SK-N-SH (cell line): ENCODE measurements around the gene FRMD4B. TPM values are rescaled to one million over a fixed set of nuclear protein-coding genes. Genes with fewer than 3 reads are reported as not detected.

Experiments
- CTCF ChIA-PET: fragments of 300-600, 350-600 bp; formaldehyde crosslinking; extraction: SDS; loops from one replicate; lab custom pipeline; 2021; lab: Yijun Ruan, JAX
- POLR2A ChIA-PET: fragments of 350-600 bp; sonication (Branson Sonifier 250); formaldehyde crosslinking; extraction: SDS; loops from one replicate; lab custom pipeline; 2020; ENCODE audit warnings: antibody characterized with exemption, inconsistent platforms; lab: Yijun Ruan, JAX
- DNase-seq: peaks from one replicate; pipeline ENCODE4 v3.0.0; 2012
- H2AFZ ChIP-seq: fragments of 200-600 bp; sonication (generic); 2 replicates; pipeline ENCODE4 v1.8.1; 2016; ENCODE audit warnings: antibody characterized with exemption, mild to moderate bottlenecking, low read depth
- H3F3A ChIP-seq: fragments of 200-600 bp; sonication (generic); replicated peaks from 2 replicates; pipeline ENCODE3; 2016; ENCODE audit warnings: antibody characterized with exemption, mild to moderate bottlenecking; ENCODE audit not compliant: insufficient read depth
- H3K27ac ChIP-seq, 2 experiments: fragments of 200-500 bp in 1 of 2; fragments of 200-600 bp in 1 of 2; sonication (Bioruptor generic) in 1 of 2; sonication (generic), shearing (Covaris generic) in 1 of 2; 2 replicates each; pipeline versions ENCODE4 v1.5.1 to v1.6.1; 2014 to 2016; ENCODE audit warnings: low read depth in 2 of 2, inconsistent platforms in 1 of 2, low read length in 1 of 2, mild to moderate bottlenecking in 1 of 2, mixed read lengths in 1 of 2
- H3K27me3 ChIP-seq: fragments of 200-600 bp; sonication (generic), shearing (Covaris generic); 2 replicates; pipeline ENCODE4 v1.6.1; 2016; ENCODE audit warnings: mixed run types; ENCODE audit not compliant: insufficient read depth
- H3K36me3 ChIP-seq, 2 experiments: fragments of 200-500 bp in 1 of 2; fragments of 200-600 bp in 1 of 2; sonication (Bioruptor generic) in 1 of 2; sonication (generic) in 1 of 2; replicated peaks in 1 of 2; 2 replicates each; pipeline versions ENCODE3 to v1.5.1; 2014 to 2016; ENCODE audit warnings: low read length in 1 of 2, mild to moderate bottlenecking in 1 of 2; ENCODE audit not compliant: insufficient read depth in 2 of 2, control insufficient read depth in 1 of 2
- H3K4me1 ChIP-seq, 2 experiments: fragments of 200-500 bp in 1 of 2; fragments of 200-600 bp in 1 of 2; sonication (Bioruptor generic) in 1 of 2; sonication (generic), shearing (Covaris generic) in 1 of 2; 2 replicates each; pipeline versions ENCODE4 v1.5.1 to v1.6.1; 2014 to 2016; ENCODE audit warnings: low read depth in 1 of 2, low read length in 1 of 2, mixed run types in 1 of 2; ENCODE audit not compliant: insufficient read depth in 2 of 2, control insufficient read depth in 1 of 2
- H3K4me2 ChIP-seq: fragments of 200-600 bp; sonication (generic), shearing (Covaris generic); 2 replicates; pipeline ENCODE4 v1.6.1; 2017; ENCODE audit warnings: mixed run types
- H3K4me3 ChIP-seq, 2 experiments: fragments of 200-500 bp in 1 of 2; fragments of 200-600 bp in 1 of 2; sonication (Bioruptor generic) in 1 of 2; sonication (generic), shearing (Covaris generic) in 1 of 2; 2 replicates each; pipeline versions ENCODE4 v1.5.1 to v1.8.1; 2014 to 2016; ENCODE audit warnings: low read depth in 2 of 2, inconsistent platforms in 1 of 2, low read length in 1 of 2, mild to moderate bottlenecking in 1 of 2, mixed read lengths in 1 of 2, moderate library complexity in 1 of 2
- H3K79me2 ChIP-seq: fragments of 200-600 bp; sonication (generic); 2 replicates; pipeline ENCODE4 v1.8.1; 2017; ENCODE audit warnings: mild to moderate bottlenecking; ENCODE audit not compliant: insufficient read depth
- H3K9ac ChIP-seq: fragments of 200-600 bp; sonication (generic); 2 replicates; pipeline ENCODE4 v1.6.1; 2017; ENCODE audit warnings: mixed run types
- H3K9me2 ChIP-seq: fragments of 200-600 bp; sonication (generic); 2 replicates; pipeline ENCODE4 v1.6.1; 2017; ENCODE audit warnings: mixed run types
- H3K9me3 ChIP-seq: fragments of 200-600 bp; sonication (generic); 2 replicates; pipeline ENCODE4 v1.6.1; 2017; ENCODE audit warnings: mixed run types, mild to moderate bottlenecking, moderate library complexity
- H4K20me1 ChIP-seq: fragments of 200-600 bp; sonication (generic); 2 replicates; pipeline ENCODE4 v1.6.1; 2017; ENCODE audit warnings: mild to moderate bottlenecking, mixed run types; ENCODE audit not compliant: insufficient read depth
- CHD2 ChIP-seq: fragments of 150-350 bp; IDR thresholded peaks from 2 replicates; pipeline ENCODE4 v1.6.1; 2018; ENCODE audit warnings: low read length; ENCODE audit not compliant: partially characterized antibody
- EP300 ChIP-seq, 2 experiments: IDR thresholded peaks; 2 replicates each; pipeline versions ENCODE4 v1.4.0 to v1.6.1; 2012; ENCODE audit warnings: borderline replicate concordance in 1 of 2, low read depth in 1 of 2, low read length in 1 of 2
- FOSL2 ChIP-seq: IDR thresholded peaks from 2 replicates; pipeline ENCODE4 v1.4.0; 2012; ENCODE audit warnings: low read depth, mild to moderate bottlenecking, moderate library complexity, borderline replicate concordance
- FOXM1 ChIP-seq: IDR thresholded peaks from 2 replicates; pipeline ENCODE4 v1.4.0; 2012; ENCODE audit warnings: low read depth, mild to moderate bottlenecking
- MAX ChIP-seq: IDR thresholded peaks from 2 replicates; pipeline ENCODE4 v1.4.0; 2012; ENCODE audit warnings: low read depth
- MEF2A ChIP-seq: IDR thresholded peaks from 2 replicates; pipeline ENCODE4 v1.4.0; 2012; ENCODE audit warnings: low read depth, borderline replicate concordance
- NFIC ChIP-seq: IDR thresholded peaks from 2 replicates; pipeline ENCODE4 v1.4.0; 2012; ENCODE audit warnings: borderline replicate concordance
- RAD21 ChIP-seq: IDR thresholded peaks from 2 replicates; pipeline ENCODE4 v1.6.1; 2012; ENCODE audit warnings: mild to moderate bottlenecking, low read length
- RCOR1 ChIP-seq: fragments of 150-350 bp; IDR thresholded peaks from 2 replicates; pipeline ENCODE4 v1.6.1; 2017; ENCODE audit warnings: antibody characterized with exemption, low read length
- RFX5 ChIP-seq: IDR thresholded peaks from 2 replicates; pipeline ENCODE4 v1.6.1; 2012; ENCODE audit warnings: mild to moderate bottlenecking, improper control_type of control experiment, low read length
- SIN3A ChIP-seq: IDR thresholded peaks from 2 replicates; pipeline ENCODE4 v1.6.1; 2012; ENCODE audit warnings: low read depth, mild to moderate bottlenecking, low read length, moderate library complexity, borderline replicate concordance
- SMC3 ChIP-seq: IDR thresholded peaks from 2 replicates; pipeline ENCODE4 v1.6.1; 2012; ENCODE audit warnings: low read depth, low read length, improper control_type of control experiment
- TAF1 ChIP-seq: IDR thresholded peaks from 2 replicates; pipeline ENCODE4 v1.6.1; 2012; ENCODE audit warnings: low read depth, mild to moderate bottlenecking, low read length, moderate library complexity, borderline replicate concordance
- TEAD4 ChIP-seq: IDR thresholded peaks from 2 replicates; pipeline ENCODE4 v1.4.0; 2012; ENCODE audit warnings: mild to moderate bottlenecking, borderline replicate concordance; ENCODE audit not compliant: insufficient read depth
- ZBTB33 ChIP-seq: IDR thresholded peaks from 2 replicates; pipeline ENCODE4 v1.4.0; 2012; ENCODE audit warnings: low read depth, borderline replicate concordance
- WGBS: methylation state at CpG from one replicate; pipeline ENCODE4 v1.1.6; 2017; ENCODE audit warnings: low lambda C conversion rate; 5-methylcytosine and 5-hydroxymethylcytosine counted together
- polyA plus RNA-seq, 3 experiments: library from polyadenylated mRNA; depleted of rRNA; stranded (reverse); fragments of >200 nt; gene quantifications; 2 replicates each; pipeline ENCODE4 v1.2.3, GENCODE V29; 2012

FRMD4B gene
- polyA plus RNA-seq, 1 of the 3 experiments (the other 2 are of a cell fraction): 0.53 TPM

GRCh38 chr3:69408542-69408941, 22.7 kb upstream of the FRMD4B start:
- H3K9ac ChIP-seq: no peak overlapping the region
- H3K36me3 ChIP-seq: no peaks in the 10 kb centered on the region
- no peak overlapping the region for H2AFZ ChIP-seq
- ChIA-PET CTCF (interaction anchor here (0.7 to 8.0 kb wide), 8 partner anchors 14 to 253 kb away, joined by 3 to 76 read pairs (median 8); partner anchors contain the start of gene FRMD4B), POLR2A (no interaction called here)
- H3K9me3 ChIP-seq: no peaks in the 10 kb centered on the region
- no peaks in the 10 kb centered on the region for H3K79me2 ChIP-seq
- DNase-seq: no peak
- H3K27ac ChIP-seq: no peak overlapping the region
- no peak overlapping the region for H3K4me3 ChIP-seq
- H3F3A ChIP-seq: peaks cover 17% of the 10 kb centered on the region
- 61% methylated on average over 5 of the region's 5 CpGs for WGBS
- no peaks in the 10 kb centered on the region for H3K27me3 ChIP-seq
- H3K4me1 ChIP-seq: peaks cover 2 to 8% of the 10 kb centered on the region in 2 experiments; a peak in 3 of 4 replicates
- H4K20me1 ChIP-seq: no peaks in the 10 kb centered on the region
- no peak for TF ChIP-seq MAX
- TF ChIP-seq TEAD4: no peak
- TF ChIP-seq RCOR1: no peak
- TF ChIP-seq CHD2: no peak
- TF ChIP-seq, all 33 proteins: peak for 0
- Histone ChIP-seq H3K4me2 (no peak overlapping the region), H3K9me2 (no peaks in the 10 kb centered on the region)

GRCh38 chr3:69407908-69408307, 22.0 kb upstream of the FRMD4B start:
- TF ChIP-seq SIN3A (no peak), RFX5 (no peak), EP300 (IDR thresholded peaks at IDR 0.05; ENCODE audit: borderline replicate concordance in 1 of 2, low read depth in 1 of 2, low read length in 1 of 2) (no peak), MEF2A (no peak), FOSL2 (no peak)
- Histone ChIP-seq H3K9ac (no peak overlapping the region), H3K4me2 (no peak overlapping the region), H3K4me3 (no peak overlapping the region), H3K27ac (no peak overlapping the region), H2AFZ (no peak overlapping the region), H3K9me3 (no peaks in the 10 kb centered on the region), H3K36me3 (no peaks in the 10 kb centered on the region), H3K27me3 (no peaks in the 10 kb centered on the region), H3F3A (peaks cover 17% of the 10 kb centered on the region), H3K9me2 (no peaks in the 10 kb centered on the region), H3K79me2 (no peaks in the 10 kb centered on the region), H3K4me1 (peaks cover 2 to 8% of the 10 kb centered on the region in 2 experiments; a peak in 3 of 4 replicates), H4K20me1 (no peaks in the 10 kb centered on the region)
- CTCF ChIA-PET: interaction anchor here (0.9 to 8.0 kb wide), 5 partner anchors 9 to 252 kb away, joined by 3 to 76 read pairs (median 4); partner anchors contain the start of gene FRMD4B
- WGBS: 93% methylated on average over 7 of the region's 7 CpGs
- no peak for DNase-seq
- POLR2A ChIA-PET: no interaction called here

GRCh38 chr3:69406163-69406562, 20.3 kb upstream of the FRMD4B start:
- H3K4me1 ChIP-seq: peaks cover 0 to 2% of the 10 kb centered on the region in 2 experiments; a peak in 2 of 4 replicates
- 68% methylated on average over 2 of the region's 2 CpGs for WGBS
- H3K9me2 ChIP-seq: no peaks in the 10 kb centered on the region
- H4K20me1 ChIP-seq: no peaks in the 10 kb centered on the region
- H3K4me2 ChIP-seq: no peak overlapping the region
- H3K9me3 ChIP-seq: no peaks in the 10 kb centered on the region
- no peak for DNase-seq
- H3F3A ChIP-seq: peaks cover 5% of the 10 kb centered on the region
- H2AFZ ChIP-seq: no peak overlapping the region
- ChIA-PET POLR2A (no interaction called here), CTCF (interaction anchor here (0.7 to 1.6 kb wide), 5 partner anchors 19 to 244 kb away, joined by 3 to 6 read pairs (median 4); no protein-coding TSS in a partner anchor)
- no peak overlapping the region for H3K27ac ChIP-seq
- H3K27me3 ChIP-seq: no peaks in the 10 kb centered on the region
- no peaks in the 10 kb centered on the region for H3K36me3 ChIP-seq
- no peaks in the 10 kb centered on the region for H3K79me2 ChIP-seq
- no peak overlapping the region for H3K9ac ChIP-seq
- no peak for TF ChIP-seq TEAD4
- no peak for TF ChIP-seq NFIC
- no peak for TF ChIP-seq RAD21
- no peak for TF ChIP-seq TAF1
- TF ChIP-seq FOXM1: no peak
- no peak for TF ChIP-seq ZBTB33
- no peak for TF ChIP-seq SMC3
- no peak overlapping the region for H3K4me3 ChIP-seq
